GM23248 (cell line): ENCODE results near the gene RASSF8.

Source experiments
- EZH2 ChIP-seq: fragments of 200-600 bp; sonication (generic); IDR thresholded peaks from 2 replicates; pipeline ENCODE4 v1.6.1; 2018; ENCODE audit warnings: antibody characterized with exemption, mild to moderate bottlenecking; ENCODE audit not compliant: insufficient read depth, poor library complexity, severe bottlenecking
- EZH2phosphoT487 ChIP-seq: fragments of 200-600 bp; sonication (generic); IDR thresholded peaks from 2 replicates; pipeline ENCODE4 v1.6.1; 2018; ENCODE audit warnings: antibody characterized with exemption, moderate library complexity, mild to moderate bottlenecking, low read depth; ENCODE audit not compliant: insufficient read depth

DNA sequence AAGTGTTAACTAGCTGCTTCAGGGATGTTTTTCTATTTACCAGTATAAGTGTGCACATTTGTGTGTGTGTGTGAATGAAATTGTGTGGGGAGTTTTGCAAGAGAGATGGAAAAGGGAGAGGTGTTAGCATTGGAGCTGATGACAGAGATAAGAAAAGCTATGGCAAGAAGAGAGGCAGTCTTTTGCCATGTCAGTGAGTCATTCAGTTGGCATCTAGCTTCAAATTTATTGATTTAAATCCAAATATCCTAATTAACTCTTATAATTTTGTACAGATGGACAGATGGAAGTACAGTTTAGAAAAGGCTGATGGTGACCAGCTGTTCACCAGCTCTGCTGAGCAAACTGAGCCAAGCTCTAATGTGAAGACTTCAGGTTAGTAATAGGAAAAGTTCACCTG lies 169.7 kb downstream of the RASSF8 start:
- TF ChIP-seq EZH2phosphoT487 (no peak), EZH2 (no peak)
